ENCODE results near the gene BCAR1.

DNA sequence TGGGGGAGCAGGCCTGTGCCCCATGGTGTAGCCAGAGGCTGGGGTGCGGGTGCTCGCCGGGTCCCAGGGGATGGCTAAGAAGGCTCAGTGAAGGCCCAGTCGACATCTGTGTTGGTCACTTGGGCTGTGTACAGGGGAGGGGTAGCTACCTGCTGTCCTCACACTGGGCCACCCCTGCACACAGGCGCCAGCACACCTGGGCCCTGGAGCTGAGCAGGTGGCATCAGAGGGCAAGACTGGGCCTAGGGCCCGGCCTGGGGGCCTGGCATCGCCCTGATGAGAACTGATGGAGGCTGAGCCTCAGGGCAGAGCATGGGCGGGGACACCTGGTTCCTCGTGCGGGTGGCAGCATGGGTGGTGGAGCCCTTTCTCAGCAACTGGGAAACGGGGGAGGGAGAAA, 43.6 kb downstream of the BCAR1 start:
- TF ChIP-seq, protein P1, sequence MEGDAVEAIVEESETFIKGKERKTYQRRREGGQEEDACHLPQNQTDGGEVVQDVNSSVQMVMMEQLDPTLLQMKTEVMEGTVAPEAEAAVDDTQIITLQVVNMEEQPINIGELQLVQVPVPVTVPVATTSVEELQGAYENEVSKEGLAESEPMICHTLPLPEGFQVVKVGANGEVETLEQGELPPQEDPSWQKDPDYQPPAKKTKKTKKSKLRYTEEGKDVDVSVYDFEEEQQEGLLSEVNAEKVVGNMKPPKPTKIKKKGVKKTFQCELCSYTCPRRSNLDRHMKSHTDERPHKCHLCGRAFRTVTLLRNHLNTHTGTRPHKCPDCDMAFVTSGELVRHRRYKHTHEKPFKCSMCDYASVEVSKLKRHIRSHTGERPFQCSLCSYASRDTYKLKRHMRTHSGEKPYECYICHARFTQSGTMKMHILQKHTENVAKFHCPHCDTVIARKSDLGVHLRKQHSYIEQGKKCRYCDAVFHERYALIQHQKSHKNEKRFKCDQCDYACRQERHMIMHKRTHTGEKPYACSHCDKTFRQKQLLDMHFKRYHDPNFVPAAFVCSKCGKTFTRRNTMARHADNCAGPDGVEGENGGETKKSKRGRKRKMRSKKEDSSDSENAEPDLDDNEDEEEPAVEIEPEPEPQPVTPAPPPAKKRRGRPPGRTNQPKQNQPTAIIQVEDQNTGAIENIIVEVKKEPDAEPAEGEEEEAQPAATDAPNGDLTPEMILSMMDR (IDR thresholded peaks at IDR 0.05), result no peak
- no peak for TF ChIP-seq POLR2A (IDR thresholded peaks at IDR 0.05)
